Stomach (tissue), 9 donors: ENCODE measurements around the gene CUL9. TPM values are rescaled to one million over a fixed set of nuclear protein-coding genes. Genes with fewer than 3 reads are reported as not detected.

Experiments
- DNase-seq, 2 donors: peaks; one replicate each; pipeline versions ENCODE4 v3.0.0 to v3.0.0-alpha.2; 2013 to 2019
- H3K27ac ChIP-seq, 5 donors: fragments of 200-600 bp in 4 of 5; sonication (generic) in 4 of 5; one replicate each; pipeline ENCODE4 v1.5.1; 2013 to 2019; ENCODE audit warnings: mild to moderate bottlenecking in 1 of 5, moderate library complexity in 1 of 5
- H3K27me3 ChIP-seq, 3 donors: fragments of 200-600 bp; sonication (generic); one replicate each; pipeline ENCODE4 v1.5.1; 2017 to 2019; ENCODE audit warnings: mixed run types in 1 of 3
- H3K36me3 ChIP-seq, 4 donors: fragments of 200-600 bp; sonication (generic); 1 replicate in 3 of 4; 2 replicates in 1 of 4; pipeline ENCODE4 v1.5.1; 2016 to 2019
- H3K4me1 ChIP-seq, 4 donors: fragments of 200-600 bp; sonication (generic); one replicate each; pipeline ENCODE4 v1.5.1; 2016 to 2019
- H3K4me3 ChIP-seq, 4 donors: fragments of 200-600 bp; sonication (generic) in 3 of 4; one replicate each; pipeline ENCODE4 v1.5.1; 2016 to 2019; ENCODE audit warnings: mild to moderate bottlenecking in 1 of 4
- H3K9me3 ChIP-seq, 4 donors: fragments of 200-600 bp; sonication (generic); one replicate each; pipeline ENCODE4 v1.5.1; 2016 to 2019
- CTCF ChIP-seq, 7 experiments: fragments of 450-650 bp in 4 of 7; fragments of 200-600 bp in 3 of 7; sonication (generic) in 3 of 7; IDR thresholded peaks; one replicate each; pipeline ENCODE4 v1.5.1; 2016 to 2019; ENCODE audit warnings: antibody characterized with exemption in 7 of 7, control low read depth in 2 of 7, mild to moderate bottlenecking in 1 of 7
- EP300 ChIP-seq: sonication (generic); formaldehyde crosslinking; IDR thresholded peaks from one replicate; pipeline ENCODE4 v1.6.1; 2017; ENCODE audit warnings: antibody characterized with exemption
- POLR2A ChIP-seq, 4 donors: fragments of 450-650 bp; IDR thresholded peaks; one replicate each; pipeline ENCODE4 v1.6.1; 2016; ENCODE audit warnings: antibody characterized with exemption in 4 of 4, control low read depth in 2 of 4, mild to moderate bottlenecking in 1 of 4, moderate library complexity in 1 of 4
- POLR2AphosphoS5 ChIP-seq, 3 donors: sonication (generic); formaldehyde crosslinking; IDR thresholded peaks; one replicate each; pipeline ENCODE4 v1.6.1; 2016; ENCODE audit warnings: antibody characterized with exemption in 3 of 3
- WGBS, 5 donors: extraction: QIAGEN DNeasy Blood & Tissue Kit in 3 of 5; methylation state at CpG; one replicate each; pipeline versions ENCODE4 v1.1.5 to v1.1.7; 2013 to 2018; 5-methylcytosine and 5-hydroxymethylcytosine counted together
- intact Hi-C: fragments of 100-400 bp; cut with DNase I; formaldehyde crosslinking; loops from one replicate; pipeline ENCODE4 v1.15.1; 2023; ENCODE audit warnings: low total_unique reads
- polyA plus RNA-seq, 3 donors: library from polyadenylated mRNA; stranded (reverse); fragments of 200-250 nt; gene quantifications; one replicate each; pipeline ENCODE4 v1.2.3, GENCODE V29; 2013
- total RNA-seq, 5 donors: library from RNA; depleted of rRNA; stranded (reverse); fragments of >200 nt; gene quantifications; one replicate each; pipeline versions ENCODE4 v1.1.0 to v1.2.3, GENCODE V29; 2014 to 2016
- donor health status: healthy with polysubstance abuse.
- donor health status: Bipolar disorder and iron deficiency.
- donor health status: healthy.

CUL9 gene
- total and polyA plus RNA-seq, 8 donors, result 22.8 to 120 (median 45.0) TPM

DNA sequence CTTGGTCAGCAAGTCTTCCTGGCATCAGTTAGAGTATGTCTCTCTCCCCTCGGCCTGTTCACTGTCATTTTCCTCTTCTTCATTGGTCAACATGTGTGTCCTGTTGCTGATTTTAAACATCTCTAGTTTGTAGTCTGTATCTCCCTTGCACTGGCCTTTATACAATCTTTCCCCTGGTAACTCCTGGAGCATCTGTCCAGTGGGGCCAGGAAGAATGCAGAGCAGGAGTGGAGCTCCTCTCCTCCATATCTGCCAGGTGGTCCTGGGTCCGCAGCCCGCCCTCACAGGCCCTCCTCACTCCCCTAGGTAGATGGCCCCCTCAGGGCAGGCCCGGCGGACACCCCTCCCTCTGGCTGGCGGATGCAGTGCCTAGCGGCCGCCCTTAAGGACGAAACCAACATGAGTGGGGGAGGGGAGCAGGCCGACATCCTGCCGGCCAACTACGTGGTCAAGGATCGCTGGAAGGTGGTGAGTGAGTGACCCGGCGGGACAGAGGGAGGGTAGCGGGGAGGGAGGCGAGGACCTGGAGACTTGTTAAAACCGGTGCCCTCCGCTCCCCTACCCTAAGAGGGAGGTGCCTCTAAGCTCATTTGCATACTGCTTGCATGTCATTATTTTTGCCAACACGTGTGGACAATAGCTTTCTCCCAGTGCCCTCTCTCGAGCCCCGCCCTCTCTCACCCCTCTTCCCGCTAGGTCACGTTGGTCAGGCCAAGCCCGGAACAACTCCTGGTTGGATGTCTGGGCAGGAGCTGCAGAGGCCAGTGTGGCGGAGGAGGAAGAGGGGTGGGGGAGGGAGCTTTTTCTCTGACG, 64.5 kb downstream of the CUL9 start:
- Histone ChIP-seq H3K27ac (peak overlapping the region in 4 of 5 donors; percentile 35 to 58 (median 56)), H3K27me3 (peaks cover 6 to 76% (median 43%) of the 10 kb centered on the region in 3 donors), H3K9me3 (no peaks in the 10 kb centered on the region), H3K4me3 (peak overlapping the region; percentile 55 to 84 (median 68)), H3K36me3 (no peaks in the 10 kb centered on the region), H3K4me1 (peaks cover 10 to 22% (median 19%) of the 10 kb centered on the region in 4 donors)
- peak; percentile 56 to 69 for DNase-seq
- 13 to 15% (median 14%) methylated on average over 20 to 27 of the region's 27 CpGs for WGBS, 5 donors
- TF ChIP-seq POLR2A (IDR thresholded peaks at IDR 0.05) (no peak), POLR2AphosphoS5 (IDR thresholded peaks at IDR 0.05) (no peak), EP300 (no peak), CTCF (IDR thresholded peaks at IDR 0.05) (no peak)
- intact Hi-C loops, result no loop called here

GRCh38 chr6:43247114-43247999, 65.4 kb downstream of the CUL9 start:
- Histone ChIP-seq H3K27ac (peak overlapping the region in 4 of 5 donors; percentile 35 to 58 (median 56)), H3K4me3 (peak overlapping the region; percentile 55 to 84 (median 68)), H3K4me1 (peaks cover 10 to 22% (median 19%) of the 10 kb centered on the region in 4 donors), H3K36me3 (no peaks in the 10 kb centered on the region), H3K27me3 (peaks cover 6 to 76% (median 43%) of the 10 kb centered on the region in 3 donors), H3K9me3 (no peaks in the 10 kb centered on the region)
- peak; percentile 82 to 94 for DNase-seq
- intact Hi-C loops, result no loop called here
- TF ChIP-seq CTCF (IDR thresholded peaks at IDR 0.05) (no peak), EP300 (no peak), POLR2A (IDR thresholded peaks at IDR 0.05) (no peak), POLR2AphosphoS5 (IDR thresholded peaks at IDR 0.05) (peak in 1 of 3 donors; percentile 19)
- 1 to 3% (median 2%) methylated on average over 42 to 46 of the region's 46 CpGs for WGBS, 5 donors

DNA sequence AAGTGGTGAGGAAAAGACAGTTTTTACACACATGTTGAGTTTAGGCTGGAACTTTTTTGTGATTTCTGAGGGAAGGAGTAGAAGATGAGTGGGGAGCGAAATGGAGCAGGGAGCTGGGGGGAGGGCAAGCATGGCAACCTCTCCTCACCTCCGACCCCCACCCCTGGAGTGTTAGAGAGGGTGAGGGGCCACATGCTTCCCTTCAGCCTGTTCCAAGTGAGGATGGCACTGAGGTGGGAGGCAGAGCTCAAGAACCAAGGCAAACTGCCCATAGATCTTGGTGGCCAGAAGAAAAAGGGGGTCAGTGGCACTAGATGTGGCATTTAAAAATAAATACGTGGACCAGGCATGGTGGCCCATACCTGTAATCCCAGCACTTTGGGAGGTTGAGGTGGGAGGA, 66.1 kb downstream of the CUL9 start:
- intact Hi-C loops, result no loop called here
- H3K4me3 ChIP-seq, result no peak overlapping the region
- H3K36me3 ChIP-seq, result no peaks in the 10 kb centered on the region
- H3K4me1 ChIP-seq, result peaks cover 10 to 22% (median 19%) of the 10 kb centered on the region in 4 donors
- peak in 1 of 2 donors; percentile 3 for DNase-seq
- H3K9me3 ChIP-seq, result no peaks in the 10 kb centered on the region
- TF ChIP-seq POLR2A (IDR thresholded peaks at IDR 0.05), result no peak
- TF ChIP-seq EP300, result no peak
- TF ChIP-seq POLR2AphosphoS5 (IDR thresholded peaks at IDR 0.05), result no peak
- TF ChIP-seq CTCF (IDR thresholded peaks at IDR 0.05), result no peak
- peaks cover 6 to 76% (median 44%) of the 10 kb centered on the region in 3 donors for H3K27me3 ChIP-seq
- no peak overlapping the region for H3K27ac ChIP-seq
- 72 to 84% (median 79%) methylated on average over 3 of the region's 3 CpGs for WGBS, 5 donors

GRCh38 chr6:43248791-43249190, 66.8 kb downstream of the CUL9 start:
- intact Hi-C loops, result no loop called here
- H3K4me1 ChIP-seq, result peaks cover 5 to 21% (median 16%) of the 10 kb centered on the region in 4 donors
- no peaks in the 10 kb centered on the region for H3K36me3 ChIP-seq
- H3K27ac ChIP-seq, result no peak overlapping the region
- TF ChIP-seq POLR2AphosphoS5 (IDR thresholded peaks at IDR 0.05) (no peak), POLR2A (IDR thresholded peaks at IDR 0.05) (no peak), CTCF (IDR thresholded peaks at IDR 0.05) (no peak), EP300 (no peak)
- H3K4me3 ChIP-seq, result no peak overlapping the region
- DNase-seq, result no peak
- no peaks in the 10 kb centered on the region for H3K9me3 ChIP-seq
- peaks cover 6 to 76% (median 37%) of the 10 kb centered on the region in 3 donors for H3K27me3 ChIP-seq
